Bone marrow (tissue), 2 donors: Measurements from ENCODE around the gene ESRRG.

Source experiments
- DNase-seq, 2 donors: peaks; one replicate each; lab custom pipeline; 2025; lab: John Stamatoyannopoulos, UW

Gene ESRRG

GRCh38 chr1:216627252-216627651, 96.0 kb downstream of the ESRRG start:
- DNase-seq, result no peak

DNA sequence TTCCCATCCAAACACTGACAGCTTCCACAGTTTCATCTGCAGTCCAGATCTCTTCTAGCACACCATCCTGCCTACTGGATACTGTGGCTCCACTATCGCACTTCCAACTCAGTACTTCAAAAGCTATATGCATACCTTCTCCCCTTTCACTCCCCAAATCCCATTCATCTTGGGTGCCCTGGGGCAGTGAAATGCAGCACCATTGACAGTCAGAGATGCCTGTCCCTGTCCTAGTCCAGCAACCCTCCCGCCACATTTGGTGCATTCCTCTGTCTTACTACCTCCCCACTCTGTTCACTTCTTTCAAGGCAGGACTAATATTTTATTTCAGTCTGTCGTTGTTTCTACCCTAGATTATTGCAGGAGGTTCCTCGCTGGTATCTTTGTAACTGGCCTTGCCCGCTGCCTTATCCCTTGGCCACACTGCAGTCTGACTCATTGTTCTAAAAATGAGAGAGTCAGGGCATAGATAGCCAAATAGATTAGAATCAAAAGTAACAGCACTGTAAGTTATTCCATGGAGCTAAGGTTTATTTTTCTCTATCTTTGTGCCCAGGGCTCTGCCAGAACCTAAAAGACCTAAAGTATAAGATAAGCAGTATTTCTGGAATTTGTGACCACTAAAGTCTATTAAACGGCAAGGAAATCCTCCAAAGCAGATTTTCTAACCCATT, 96.7 kb downstream of the ESRRG start:
- DNase-seq, result no peak

GRCh38 chr1:216621536-216621935, 101.7 kb downstream of the ESRRG start:
- DNase-seq, result no peak

DNA sequence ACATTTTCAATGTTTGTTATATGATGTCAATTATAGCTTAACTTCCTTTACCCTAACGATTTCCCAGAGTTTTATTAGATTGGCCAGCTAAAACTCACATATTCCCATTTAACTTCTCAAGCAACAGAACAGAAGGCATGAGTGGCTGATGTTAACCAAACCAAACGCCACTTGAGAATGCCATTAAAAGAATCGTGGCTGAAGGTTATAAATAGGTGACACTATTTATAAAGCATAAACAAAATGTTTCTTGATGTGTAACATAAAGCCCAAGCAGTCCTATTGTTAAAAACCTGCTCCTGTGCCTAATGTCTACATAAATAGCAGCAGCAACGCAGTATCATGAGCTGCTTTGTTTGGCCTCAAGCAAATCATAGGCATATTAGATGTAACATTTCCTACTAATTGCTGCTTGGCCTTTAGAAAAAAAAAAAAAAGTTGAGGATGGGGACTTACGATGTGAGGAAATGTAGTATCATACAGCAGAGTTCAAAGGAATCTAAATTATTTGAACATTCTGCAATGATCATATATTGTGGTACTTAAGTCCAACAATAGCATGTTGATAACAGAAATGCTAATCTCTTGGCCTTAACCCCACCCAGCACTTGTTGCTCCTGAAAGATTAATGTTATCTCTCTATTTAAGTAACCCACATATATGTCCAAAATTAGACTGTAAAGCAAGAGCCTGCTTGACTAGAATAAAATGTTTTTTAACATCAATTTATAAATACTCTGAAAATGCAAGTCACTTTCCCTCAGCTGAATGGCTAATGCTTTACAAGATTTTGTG, 106.0 kb downstream of the ESRRG start:
- no peak for DNase-seq

DNA sequence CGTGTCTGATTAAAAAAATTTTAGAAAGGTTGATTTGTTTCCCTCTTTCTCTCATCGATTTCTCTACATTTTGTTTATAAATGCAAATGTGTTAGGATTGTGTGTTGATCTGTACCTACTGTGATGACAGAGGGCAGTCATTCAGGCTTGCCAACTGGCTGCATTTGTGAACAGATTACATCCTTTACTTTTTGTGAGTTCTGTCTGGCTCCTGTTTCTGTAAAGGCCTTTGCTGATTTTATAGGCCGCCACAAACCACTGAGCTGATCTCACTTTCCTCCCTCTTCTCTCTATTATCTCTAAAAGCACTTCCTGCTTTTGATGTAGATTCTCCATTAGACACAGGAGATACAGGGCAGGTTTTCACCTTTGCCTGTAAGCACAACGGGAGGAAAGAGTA, 106.8 kb downstream of the ESRRG start:
- no peak for DNase-seq

DNA sequence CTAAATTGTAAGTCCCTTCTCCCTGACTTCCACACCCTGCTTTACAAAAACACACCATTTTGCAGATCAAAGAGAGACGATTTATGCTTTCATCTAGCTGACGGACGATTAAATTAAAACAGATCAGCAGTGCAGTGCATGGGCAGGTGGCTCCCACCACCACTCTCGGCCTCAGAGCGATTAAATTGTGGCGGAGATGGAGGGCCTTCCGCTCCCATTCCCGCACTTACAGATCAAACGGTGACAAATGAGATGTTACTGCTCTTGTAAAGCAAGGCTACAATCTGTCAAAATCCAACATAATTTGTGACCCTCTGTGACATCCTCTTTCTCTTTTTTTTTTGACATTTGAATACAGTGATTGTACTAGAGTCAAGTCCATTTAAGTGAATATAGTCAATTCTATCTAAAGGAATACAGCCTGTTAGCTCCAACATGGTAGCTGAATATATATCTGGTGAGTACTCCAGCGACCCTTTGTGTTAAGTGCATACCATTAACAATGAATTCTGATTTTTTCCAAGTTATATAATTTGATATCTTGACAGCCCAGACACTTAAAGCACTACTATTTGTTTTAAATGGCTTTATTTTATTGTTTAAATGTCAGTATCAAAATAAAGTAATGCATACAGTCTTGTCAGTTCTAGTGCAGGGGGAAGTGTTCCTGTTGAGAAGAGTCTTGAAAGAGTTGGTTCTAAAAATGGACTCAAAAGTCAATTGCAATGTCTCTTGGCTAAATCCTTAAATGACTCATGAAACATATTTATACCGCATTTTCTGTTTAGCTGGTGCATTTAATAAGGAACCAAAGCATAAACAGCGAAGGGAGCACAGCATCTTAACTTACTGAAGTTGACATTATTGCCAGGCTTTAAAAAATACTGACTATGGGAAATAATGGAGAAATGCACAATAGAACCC, 109.0 kb downstream of the ESRRG start:
- DNase-seq, result no peak

GRCh38 chr1:216612291-216612690, 110.9 kb downstream of the ESRRG start:
- DNase-seq, result no peak

DNA sequence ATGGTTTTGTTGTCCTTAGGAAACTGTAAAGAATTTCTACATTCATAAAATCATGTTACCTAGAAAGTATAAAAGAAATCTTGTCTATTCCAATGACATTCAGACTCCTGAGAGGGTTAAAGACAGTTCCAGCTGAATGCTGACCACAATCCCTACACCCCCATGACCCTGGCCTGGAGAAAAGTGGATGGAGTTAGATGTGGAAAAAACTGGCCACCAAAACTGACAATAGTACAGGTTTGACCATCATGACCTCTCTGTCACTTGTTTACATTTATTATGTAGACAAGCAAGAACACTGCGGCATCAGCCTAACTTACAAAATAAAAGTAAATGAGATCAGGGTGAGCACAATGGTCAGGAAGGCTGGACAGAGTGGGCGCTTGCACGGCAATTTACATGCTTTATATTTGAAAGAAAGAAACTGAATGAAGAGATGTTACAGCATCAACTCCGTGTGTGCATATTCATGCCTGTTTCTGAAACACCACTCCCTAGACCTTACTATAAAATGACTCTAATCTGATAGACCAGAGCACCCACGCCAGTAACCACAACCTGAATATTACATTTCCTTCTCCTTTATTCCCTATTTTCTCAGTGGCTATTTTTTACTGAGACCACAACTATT, 116.0 kb downstream of the ESRRG start:
- DNase-seq, result no peak

GRCh38 chr1:216606047-216606637, 117.1 kb downstream of the ESRRG start:
- DNase-seq, result no peak

GRCh38 chr1:216604771-216605170, 118.5 kb downstream of the ESRRG start:
- no peak for DNase-seq

DNA sequence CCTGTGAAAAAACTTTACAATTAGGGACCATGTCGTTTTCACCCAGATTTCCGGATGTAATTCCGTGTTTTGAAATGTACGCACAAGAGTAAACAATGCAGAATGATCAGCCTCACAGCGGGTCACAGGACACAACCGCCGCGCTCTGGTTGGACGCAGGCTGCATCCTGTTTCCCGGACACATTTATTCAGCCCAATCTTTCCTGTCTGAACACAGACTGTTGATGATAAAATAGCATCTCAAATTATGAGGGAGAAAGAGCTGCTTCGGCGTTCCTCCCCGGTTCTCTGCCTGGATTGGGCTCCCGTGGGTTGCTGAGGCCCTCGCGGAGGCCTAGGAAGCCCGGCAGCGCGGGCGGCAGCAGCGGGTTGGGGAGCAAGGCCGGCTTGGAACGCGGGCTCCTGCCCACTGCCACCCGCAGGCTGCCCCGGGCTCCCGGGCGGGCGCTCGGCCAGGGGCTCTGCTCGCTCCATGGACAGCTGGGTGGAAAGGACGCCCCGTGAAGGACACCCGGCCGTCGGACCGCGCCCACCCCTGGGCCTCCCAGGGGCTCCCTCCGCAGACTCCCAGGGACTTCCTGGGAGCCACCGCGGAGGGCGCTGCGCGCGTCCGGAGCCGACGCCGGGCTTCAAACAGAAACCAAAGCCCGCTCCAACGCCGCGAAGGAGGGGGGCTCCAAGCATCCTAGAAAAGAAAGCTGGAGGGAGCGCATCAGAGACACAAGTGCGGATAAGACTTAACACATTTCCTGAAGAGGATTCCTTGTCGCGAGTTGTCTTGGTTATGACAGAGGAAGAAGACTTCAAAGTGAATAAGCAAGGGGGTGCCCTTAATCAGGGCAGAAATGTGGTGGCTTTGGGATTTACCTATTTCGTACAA, 122.3 kb downstream of the ESRRG start:
- DNase-seq, result no peak

DNA sequence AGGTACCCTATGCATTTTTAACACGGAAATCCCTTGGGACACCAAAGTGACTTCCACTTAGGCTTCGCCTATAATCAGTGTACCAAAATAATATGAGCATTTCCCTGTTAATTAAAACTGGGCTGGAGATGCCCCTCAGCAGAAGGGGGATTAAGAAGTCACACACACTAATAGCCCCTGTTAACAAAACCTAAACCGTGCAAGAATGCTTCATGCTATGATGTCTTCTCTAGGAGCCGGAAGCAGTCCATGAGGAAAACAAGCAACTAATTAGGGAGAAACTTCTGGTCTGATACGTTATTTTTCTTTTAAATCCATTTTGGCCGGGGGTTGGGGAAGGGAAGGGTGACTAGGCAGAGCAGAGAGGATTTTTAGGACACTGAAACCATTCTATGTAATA, 123.4 kb downstream of the ESRRG start:
- DNase-seq, result no peak

- DNase-seq, result no peak
Measured at GRCh38 chr1:216598448-216598847, 124.8 kb downstream of the ESRRG start.

DNA sequence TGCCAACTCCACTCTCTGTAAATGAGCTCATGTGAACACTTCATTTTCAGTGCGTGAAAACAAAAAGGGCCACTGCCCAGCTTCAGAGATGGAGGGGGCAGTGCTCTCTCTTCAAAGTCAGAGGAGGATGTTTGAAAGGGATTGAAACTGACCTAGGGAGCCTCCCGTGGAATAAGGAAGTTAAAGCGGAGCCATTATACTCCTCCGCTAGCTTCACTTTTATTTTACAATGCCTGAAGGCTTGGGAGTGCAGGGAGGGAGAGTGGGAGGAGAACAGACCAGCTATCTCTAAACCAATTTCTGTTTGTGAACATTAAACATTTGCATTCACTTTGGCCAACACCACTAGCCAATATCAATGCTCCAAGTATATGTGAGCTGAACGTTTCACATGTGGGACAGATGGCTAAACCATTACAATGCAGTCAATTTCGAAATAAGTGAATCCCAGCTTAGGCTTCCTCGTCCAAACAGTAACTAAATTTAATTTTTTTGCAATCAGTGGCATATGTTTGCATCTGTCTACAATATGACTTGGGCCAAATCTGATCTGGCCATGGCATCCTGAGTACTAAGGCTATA, 126.9 kb downstream of the ESRRG start:
- no peak for DNase-seq

DNA sequence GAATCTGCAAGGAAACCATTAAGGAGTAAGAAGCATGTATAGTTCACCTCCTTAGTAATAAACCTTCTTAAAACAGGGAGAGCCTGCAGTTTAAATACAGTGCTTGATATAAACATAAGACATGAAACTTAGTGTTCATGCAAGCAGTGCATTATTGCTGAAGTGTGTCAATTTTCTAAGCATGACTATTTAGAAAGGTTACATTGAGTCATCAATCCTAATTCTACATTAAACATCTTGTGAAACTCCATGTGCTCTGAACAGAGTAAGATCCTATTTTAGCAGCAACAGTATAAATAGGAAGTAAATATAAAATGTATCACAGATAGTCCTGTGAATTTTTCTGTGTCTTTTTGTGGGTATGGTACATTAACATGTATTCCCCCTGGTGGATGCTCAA, 135.5 kb downstream of the ESRRG start:
- DNase-seq, result no peak

GRCh38 chr1:216582151-216582550, 141.1 kb downstream of the ESRRG start:
- DNase-seq, result no peak

DNA sequence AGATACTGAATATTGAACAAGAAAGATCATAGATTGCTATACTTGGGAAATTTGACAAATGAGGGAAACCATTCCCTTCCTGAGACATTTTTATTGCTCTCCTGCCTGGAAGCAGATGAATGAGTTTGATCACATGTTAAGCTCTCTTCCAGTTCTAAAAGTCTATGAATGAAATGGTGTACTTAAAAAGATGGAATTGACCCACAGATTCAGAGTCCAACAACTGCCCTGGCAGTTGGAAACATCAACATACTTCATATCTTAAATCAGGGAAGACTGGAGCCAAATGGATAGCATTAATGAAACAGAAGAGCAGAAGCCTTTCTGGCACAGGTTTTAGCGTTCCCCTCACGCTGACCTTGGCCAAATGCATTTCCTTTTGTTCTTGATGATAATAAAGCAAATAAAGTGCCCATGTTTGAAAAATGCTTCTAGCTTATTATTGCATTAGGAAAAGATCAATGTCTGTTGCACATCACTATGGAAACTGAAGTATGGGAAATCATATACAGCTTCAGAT, 142.6 kb downstream of the ESRRG start:
- no peak for DNase-seq

GRCh38 chr1:216576234-216576937, 146.8 kb downstream of the ESRRG start:
- DNase-seq, result no peak

GRCh38 chr1:216566641-216567205, 156.5 kb downstream of the ESRRG start:
- no peak for DNase-seq
